GM18858 (cell line): Measurements from ENCODE around the gene STAP2.

Experiments used
- ATAC-seq: cut with Tn5 transposase; IDR thresholded peaks from one replicate; pipeline ENCODE4 v1.9.1; 2021; ENCODE audit not compliant: unreplicated experiment

STAP2 gene

DNA sequence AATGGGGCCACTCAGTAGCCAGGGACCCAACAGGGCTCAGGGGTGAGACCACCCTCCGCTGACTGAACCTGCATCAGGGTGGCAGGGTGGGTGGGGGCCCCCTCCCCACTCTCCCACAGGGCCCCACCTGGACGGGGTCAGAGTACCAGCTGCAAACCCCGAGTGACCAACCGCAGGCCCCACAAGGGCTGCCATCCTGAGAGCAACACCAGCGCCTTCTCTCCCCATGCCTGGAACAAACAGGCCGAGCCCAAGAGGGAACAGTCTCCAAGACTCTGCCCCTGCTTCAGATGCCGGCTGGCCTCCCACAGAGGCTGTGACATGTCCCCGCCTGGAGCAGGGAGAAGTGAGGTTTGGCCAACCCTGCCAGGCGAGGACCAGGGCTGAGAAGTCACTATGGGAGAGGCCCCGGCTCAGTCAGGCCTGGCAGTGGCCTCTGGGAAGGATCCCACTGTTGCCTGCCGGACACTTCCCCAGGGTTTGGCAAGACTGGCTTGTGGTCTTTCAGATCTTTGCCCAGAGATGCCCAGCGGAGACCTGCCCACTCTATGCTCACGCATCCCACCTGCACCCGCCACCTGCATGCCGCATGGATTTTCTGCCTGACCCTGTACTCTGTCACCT is 31.9 kb upstream of the STAP2 start:
- no peak for ATAC-seq

GRCh38 chr19:4369888-4370260 is 31.2 kb upstream of the STAP2 start:
- ATAC-seq: peak; percentile 29

GRCh38 chr19:4369109-4369887 is 30.7 kb upstream of the STAP2 start:
- ATAC-seq: peak; percentile 39

GRCh38 chr19:4368128-4368820 is 29.6 kb upstream of the STAP2 start:
- ATAC-seq: no peak

DNA sequence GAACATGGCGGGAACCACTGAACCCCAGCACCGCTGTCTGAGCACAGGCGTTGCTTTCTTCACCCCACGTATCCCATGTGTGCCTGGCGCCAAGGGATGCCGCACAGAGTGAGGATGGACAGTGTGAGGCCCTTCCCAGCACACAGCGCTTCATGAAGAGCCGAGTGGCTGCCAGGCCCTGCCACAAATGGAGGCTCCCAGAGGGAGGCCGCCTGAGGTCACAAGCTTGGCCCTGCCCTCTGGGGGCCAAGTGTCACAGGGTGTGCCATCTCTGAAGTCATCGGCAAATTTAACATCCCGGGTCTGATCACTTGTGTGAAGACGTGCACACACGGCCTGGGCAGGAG is 29.1 kb upstream of the STAP2 start:
- ATAC-seq: no peak

GRCh38 chr19:4367336-4367723 is 28.7 kb upstream of the STAP2 start:
- no peak for ATAC-seq

GRCh38 chr19:4366666-4367335 is 28.2 kb upstream of the STAP2 start:
- ATAC-seq: no peak

DNA sequence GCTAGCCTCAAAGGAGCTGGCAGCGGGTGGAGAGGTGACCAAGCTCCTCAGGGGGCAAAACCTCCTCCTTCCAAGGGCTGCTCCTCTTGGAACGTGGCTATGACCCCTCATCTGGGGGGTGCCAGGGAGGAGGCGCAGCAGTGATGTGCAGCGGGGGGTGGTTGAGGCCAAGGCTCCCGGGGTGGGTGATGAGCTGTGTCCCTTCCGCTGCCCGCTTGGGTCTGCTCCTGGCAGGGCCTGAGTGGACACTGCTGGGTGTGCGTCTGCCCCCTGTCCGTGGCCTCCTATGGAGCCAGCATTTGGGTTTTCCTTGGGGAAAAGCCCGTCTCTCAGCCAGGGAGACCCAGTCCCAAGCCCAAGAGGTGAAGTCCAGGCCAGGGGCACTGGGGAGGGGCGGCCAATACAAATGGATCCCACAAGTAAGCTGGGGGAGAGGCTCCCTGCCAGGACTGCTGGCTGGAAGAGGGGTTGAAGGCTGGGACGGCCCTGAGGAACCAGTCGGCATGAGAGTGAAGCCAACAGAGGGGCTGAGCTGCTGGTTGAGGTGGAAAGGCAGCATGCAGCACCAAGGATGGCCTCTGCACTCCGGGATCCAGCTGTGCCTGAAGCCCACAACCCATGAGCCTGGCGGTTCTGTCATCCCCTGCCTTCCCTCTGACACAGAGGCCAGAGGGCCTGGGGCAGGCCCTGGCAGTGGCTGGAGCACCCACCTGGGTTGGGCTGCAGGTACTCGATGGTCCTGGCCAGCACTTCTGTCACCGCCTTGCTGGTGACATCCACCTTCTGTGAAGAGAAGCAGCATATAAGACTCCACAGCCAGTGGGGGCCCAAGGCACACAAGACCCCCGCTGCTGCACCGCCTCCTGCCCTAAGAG is 27.4 kb upstream of the STAP2 start:
- ATAC-seq: no peak

GRCh38 chr19:4365341-4365740 is 26.7 kb upstream of the STAP2 start:
- no peak for ATAC-seq

DNA sequence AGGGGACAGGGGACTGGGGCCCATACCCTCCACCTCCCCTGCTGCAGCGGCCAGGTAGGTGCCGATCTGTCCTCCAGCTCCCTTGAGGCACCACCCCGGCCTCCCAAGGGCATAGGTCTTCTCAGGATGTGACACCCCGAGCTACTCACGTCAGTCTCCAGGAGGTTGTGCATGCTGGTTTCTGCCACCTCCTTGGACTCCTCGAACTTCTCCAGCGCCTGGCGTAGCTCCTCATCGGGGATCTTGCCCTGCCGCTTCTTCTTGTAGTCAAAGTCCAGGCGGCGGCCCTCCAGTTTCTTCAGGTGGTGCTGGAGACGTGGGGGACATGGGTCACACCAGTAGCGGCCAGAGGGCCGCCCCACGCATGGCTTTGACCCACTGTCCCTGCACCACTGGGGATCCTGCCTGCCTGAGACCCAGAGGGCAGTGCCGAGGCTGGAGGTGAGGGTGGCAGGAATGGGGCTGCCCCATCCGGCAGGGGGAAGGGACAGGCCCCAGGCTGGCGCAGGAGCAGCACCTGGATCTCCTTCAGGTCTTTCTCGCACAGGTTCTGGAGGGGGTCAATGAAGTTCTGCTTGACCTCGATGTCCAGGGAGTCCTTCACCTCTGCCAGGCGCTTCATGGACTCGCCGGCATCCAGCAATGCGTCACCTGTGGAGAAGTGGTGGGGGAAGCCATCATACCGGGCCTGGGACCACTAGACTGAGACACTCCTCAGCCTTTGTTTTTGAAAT is 25.1 kb upstream of the STAP2 start:
- no peak for ATAC-seq

DNA sequence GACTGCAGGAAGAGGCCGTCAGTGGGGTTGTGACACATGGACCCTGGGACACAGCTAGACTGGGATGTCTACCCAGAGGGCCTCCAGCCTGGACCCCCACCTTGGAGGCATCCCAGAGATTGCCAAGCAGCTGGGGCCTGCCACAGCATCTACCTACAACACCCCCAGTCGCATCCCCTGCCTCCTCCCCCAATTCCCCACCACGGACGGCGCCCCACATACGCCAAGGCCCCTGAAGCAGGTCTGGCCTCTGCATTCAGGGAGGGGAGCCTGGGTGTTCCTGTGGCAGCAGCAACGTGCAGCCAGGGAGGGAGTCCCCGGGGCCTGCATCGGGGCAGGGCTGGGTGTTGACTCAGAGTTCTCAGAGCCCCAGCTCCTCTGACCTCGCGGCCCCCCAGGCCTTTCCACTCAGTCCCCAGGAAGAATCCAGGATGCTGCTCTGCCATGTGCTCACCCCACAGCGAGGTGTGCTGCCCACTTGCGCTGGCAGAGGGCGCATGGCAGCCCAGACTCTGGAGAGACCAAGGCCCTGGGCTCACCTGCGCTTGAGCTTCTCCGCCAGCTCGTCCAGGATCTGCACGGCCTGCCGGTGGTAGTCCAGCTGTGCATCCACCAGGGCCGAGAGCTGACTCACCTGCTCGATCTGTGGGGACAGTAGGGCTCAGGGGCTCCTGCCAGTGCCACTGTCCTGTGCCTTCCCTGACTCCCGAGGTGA is 24.4 kb upstream of the STAP2 start:
- no peak for ATAC-seq

DNA sequence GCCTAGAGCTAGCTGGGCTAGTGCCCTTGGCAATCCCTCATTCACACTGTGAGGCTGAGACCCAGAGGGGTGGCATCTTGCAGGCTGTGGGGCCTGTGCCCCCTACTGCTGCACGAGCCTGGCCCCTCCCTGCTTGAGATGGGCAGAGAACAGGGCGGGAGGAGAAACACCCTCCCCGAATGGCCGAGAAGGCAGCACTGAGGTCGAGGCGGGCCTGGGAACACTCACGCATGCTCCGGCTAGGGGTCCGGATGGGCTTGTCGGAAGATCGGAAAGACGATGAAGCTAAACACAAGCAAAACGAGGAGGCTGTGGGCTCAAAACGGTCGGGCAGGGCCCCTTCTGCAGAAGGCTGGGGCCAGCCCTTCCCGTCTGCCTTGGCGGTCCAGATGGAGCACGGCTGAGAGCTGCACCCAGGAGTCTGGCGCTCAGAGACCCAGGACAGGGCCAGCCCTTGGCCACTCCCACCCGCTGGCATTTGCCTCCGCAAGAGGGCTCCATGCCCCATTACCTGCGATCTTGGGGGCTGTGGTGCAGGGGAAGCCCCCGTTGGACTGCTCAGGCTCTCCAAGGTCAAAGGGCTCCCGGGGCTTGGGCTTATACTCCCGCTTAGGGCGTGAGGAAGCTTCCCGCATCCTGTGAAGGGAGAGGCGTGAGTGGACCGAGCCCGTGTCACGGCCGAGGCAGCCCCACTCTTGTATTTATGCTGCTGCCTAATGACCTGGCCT is 23.6 kb upstream of the STAP2 start:
- no peak for ATAC-seq

- no peak for ATAC-seq
Observed at GRCh38 chr19:4361152-4362046, 22.8 kb upstream of the STAP2 start.

DNA sequence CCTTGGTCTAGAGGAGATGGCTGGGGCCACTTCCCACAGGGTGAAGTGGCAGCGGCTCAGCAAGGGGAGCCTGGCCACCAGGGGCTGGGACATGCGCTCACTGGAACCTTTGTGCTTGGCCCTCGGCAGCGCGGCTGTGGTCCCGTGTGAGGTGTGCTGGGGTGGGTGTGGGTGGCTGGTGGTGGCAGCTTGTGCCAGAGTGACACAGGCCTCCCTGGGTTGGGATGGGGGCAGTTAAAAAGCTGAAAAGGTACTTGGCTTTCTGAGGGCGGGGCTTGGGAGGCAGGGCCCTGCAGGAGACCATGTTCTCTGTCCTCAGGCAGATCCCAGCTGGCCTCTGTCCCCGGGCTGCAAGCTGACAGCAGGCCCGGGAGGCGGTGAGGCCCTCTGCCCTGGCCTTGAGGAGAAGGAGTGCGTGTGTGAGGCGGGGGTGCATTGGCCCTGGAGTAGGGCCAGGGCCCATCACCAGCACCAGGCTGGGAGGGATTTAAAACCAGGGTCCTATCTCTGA is 22.1 kb upstream of the STAP2 start:
- ATAC-seq: no peak

DNA sequence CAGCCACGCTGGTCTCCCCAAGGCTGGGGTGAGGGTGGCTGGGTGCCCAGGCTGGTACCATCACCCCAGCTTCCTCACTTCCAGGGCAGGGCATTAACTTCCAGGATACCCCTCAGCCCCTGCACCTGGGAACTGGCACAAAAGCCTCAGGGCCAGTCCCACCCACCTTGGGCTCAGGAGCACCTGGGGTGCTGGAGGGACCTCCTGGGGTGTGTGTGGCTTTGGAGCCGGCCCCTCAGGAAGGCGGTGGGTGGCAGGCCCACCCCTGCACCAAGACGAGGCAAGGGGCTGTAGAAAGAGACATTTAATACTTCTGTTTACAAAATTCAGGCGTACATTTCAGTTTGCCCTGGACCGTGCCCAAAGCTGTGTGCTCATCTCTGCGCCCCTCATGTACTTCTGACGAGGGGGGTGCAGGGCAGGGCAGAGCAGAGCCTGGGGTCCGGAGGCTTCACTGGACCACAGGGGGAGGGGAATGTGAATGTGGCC is 21.5 kb upstream of the STAP2 start:
- ATAC-seq: no peak

DNA sequence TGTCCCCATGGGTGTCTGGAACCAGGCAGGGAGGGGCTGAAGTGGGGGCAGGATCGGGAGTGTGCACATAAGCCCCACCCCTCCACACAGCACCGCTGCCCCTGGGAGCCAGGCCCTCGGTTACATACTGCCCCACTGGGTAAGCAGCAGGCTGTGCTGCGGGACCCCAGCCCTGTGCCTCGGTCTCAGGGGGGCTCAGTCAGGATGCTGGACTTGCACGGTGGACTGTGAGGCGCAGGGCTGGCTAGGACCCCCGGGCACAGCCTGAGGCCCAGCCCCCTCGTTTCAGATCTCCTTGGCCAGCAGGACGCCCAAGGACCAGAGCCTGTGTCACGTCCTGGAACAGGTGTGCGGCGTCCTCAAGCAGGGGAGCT is 21.0 kb upstream of the STAP2 start:
- no peak for ATAC-seq
